ENCODE data around the gene MSL2.
"Not testable (repeated sequence)": the region's sequence is repeated elsewhere in the genome, so short reads cannot be mapped to it uniquely, and the experiment has no call there.

Gene MSL2

DNA sequence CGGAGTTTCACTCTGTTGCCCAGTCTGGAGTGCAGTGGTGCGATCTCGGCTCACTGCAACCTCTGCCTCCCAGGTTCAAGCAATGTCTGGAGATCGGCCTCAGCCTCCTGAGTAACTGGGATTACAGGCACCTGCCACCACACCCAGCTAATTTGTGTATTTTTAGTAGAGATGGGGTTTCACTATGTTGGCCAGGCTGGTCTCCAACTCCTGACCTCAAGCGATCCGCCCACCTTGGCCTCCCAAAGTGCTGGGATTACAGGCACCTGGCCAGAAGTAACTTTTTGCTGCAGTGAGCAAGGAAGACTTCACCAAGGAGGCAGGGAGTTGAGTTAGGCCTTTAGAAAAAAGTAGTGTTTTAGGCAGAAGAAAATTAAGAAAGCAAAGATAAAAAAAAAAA is 3.9 kb downstream of the MSL2 start:
- not testable (repeated sequence) for DNase-seq

DNA sequence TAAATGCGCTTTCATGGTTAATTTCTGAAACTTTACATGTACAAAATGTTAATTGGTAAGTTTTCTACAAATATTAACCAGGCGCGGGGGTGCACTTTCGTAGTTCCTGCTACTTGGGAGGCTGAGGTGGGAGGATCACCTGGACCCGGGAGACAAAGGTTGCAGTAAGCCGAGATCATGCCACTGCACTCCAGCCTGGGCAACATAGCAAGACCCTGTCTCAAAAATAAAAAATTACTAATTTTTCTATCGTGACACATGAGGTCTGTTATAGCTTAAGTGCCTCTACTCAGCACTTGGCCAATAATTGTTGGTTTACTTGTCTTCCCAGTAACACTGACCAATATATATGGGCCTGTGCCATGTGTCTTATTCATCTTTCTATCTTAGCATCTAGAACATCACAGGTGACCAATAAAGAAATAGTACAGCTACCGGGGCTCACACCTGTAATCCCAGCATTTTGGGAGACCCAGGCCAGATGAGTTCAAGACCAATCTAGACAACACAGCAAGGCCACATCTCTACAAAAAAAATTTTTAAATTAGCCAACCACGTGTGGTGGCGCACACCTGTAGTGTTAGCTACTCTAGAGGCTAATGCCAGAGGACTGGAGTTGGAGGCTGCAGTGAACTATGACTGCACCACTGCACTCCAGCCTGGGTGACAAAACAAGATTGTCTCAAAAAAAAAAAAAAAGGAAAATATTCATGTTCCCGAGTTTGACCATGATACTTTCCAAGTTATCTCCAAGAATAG is 6.1 kb downstream of the MSL2 start:
- DNase-seq: no peak

DNA sequence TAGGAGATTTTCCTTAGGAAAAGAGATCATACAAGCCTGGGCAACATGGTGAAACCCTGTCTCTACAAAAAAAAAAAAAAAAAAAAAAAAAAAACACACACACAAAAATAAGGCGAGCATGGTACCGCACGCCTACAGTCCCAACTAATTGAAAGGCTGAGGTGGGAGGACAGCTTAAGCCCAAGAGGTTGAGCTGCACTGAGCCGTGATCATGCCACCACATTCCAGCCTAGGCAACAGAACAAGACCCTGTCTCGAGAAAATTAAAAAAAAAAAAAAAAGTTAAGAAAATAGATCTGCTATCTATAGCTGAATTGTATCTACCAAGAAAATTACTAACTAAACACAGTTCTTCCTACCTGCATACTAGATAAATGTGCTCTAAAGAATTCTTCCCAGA is 7.1 kb downstream of the MSL2 start:
- DNase-seq: no peak

DNA sequence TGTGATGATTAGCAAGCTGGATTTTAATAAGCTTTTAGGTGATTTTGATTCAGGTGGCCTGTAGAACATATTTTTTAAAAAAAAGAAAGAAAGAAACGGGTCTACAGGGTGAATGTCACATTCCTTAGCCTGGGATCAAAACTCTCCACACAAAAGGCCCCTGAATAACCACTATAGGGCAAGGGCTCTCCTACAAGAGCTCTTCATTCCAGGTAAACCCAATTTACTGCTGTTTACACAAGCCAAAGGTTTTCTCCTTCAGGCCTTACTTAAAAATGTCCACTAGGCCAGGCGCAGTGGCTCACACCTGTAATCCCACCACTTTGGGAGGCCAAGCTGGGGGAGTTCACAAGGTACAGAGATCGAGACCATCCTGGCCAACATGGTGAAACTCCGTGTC is 8.3 kb downstream of the MSL2 start:
- no peak for DNase-seq

DNA sequence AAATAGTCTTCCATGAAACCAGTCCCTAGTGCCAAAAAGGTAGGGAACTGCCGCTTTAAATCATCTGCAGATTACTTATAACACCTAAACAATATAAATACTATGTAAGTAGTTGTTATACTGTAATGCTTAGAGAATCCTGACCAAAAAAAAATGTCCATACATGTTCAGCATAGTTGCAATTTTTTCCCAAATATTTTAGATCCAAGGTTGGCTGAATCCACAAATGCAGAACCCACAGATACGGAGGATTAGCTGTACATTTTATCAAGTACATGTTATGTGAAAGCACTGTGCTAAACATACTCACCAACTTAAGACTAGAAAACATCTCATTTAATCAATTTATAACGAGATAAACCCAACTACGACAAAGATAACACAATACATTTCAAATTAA is 9.3 kb downstream of the MSL2 start:
- DNase-seq: no peak

DNA sequence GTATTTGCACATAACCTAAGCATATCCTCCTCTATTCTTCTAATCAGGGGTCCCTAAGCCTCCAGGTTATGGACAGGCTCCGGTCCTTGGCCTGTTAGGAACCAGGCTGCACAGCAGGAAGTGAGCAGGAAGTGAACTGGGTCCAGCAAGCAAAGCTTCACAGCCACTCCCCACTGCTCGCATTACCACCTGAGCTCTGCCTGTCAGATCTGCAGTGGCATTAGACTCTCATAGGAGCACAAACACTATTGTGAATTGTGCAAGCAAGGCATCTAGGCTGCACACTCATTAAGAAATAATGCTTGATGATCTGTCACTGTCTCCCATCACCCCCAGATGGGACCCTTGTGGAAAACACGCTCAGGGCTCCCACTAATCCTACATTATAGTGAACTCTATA is 9.8 kb downstream of the MSL2 start:
- no peak for DNase-seq

DNA sequence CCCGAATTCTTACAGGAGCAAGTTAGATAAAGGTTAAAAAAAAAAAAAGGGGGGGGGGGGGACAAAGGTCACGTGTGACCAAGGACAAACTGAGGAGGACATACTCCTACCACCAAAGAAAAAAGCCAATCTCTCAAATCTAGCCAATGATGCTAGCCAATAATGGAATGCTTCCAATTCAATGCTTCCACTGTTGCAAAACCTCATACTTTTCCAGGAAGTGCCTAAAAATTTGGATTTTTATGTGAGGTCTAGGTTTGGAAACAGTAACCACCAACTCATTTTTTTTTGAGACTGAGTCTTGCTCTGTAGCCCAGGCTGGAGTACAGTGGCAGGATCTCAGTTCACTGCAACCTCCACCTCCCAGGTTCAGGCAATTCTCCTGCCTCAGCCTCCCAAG is 11.4 kb downstream of the MSL2 start:
- DNase-seq: no peak

DNA sequence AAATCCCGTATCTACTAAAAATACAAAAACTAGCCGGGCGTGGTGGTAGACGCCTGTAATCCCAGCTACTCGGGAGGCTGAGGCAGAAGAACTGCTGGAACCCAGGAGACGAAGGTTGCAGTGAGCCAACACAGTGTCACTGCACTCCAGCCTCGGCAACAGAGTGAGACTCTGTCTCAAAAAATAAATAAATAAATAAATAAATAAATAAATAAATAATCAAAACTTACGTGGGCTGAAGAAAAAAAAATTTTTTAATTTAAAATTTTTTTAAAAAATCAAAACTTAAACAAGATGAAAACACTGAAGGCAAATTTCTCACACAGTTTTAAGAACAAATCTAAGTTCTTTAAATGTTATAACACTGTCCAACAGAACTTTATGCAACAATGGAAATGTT is 14.4 kb downstream of the MSL2 start:
- no peak for DNase-seq

DNA sequence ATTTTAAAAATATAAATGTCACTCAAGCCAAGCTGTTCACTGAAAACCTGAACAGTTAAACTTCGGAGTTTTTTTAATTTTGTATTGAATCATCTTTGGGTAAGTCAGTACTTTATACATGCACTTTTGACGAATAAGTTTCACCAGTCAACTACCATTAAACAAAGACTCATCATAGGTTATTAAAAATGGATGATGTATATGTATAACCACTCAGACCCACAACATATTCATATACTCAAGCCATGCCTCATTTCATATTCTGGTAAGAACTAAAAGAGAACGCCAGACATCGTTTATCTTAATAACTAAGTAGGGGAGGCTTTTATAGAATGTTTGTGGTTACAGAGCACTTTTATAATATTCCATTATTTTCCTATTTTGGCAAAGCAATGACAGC is 18.3 kb downstream of the MSL2 start:
- DNase-seq: no peak

DNA sequence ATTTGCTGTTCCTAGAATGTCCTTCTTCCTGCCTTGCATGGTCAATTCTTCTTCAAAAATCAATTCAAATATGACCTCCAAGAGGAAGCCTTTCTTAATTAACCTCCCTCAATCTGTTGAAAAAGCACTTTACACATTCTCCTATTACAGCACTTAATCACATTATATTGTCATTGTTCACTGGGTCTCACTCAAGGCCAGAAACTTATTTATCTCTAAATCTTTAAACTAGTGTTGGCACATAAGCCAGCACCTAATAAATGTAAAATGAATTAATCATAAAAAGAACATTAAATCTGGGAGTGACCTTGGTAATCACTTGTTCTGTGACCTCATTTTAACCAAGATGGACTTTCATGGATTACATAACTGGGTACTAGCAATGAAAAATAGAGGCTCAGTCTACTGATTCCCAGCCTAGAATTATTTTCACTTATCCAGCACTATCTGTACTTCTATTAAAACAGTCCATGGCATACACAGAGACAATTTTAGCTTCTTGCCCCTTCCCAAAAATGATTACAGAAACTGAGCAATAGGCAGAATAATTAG is 22.1 kb downstream of the MSL2 start:
- no peak for DNase-seq

DNA sequence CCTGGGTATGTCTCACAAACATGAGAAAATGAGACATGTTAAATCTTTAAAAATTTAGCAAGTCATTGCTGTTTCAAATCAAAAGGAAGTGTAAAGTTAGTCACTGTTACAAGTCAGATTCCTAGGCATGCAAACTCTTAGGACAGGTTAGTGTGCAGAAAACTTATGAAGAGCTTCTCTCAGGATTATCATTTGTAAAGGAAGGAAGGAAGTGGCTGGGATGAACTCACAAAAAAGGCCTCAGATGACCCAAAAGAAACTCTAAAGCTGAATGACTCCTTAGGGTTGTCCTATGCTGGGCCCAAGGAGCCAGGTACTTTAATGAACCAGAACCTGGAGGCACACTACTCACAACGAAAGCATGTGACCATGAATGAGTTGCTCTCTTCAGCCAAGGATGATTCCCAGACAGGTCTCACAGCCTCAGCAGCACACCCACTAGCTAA is 25.0 kb downstream of the MSL2 start:
- DNase-seq: peak in 1 of 4 experiments; percentile 4

DNA sequence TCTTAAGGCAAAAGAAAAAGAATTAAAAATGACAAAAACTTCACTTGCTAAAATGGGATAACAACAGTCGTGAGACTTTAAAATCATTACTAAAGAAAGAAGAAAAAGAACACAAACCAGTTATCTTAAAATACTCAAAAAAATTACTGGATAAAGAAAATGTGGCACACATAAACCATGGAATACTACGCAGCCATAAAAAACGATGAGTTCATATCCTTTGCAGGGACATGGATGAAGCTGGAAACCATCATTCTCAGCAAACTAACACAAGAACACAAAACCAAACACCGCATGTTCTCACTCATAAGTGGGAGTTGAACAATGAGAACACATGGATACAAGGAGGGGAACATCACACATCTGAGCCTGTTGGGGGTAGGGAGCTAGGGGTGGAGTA is 27.9 kb downstream of the MSL2 start:
- DNase-seq: not testable (repeated sequence)

DNA sequence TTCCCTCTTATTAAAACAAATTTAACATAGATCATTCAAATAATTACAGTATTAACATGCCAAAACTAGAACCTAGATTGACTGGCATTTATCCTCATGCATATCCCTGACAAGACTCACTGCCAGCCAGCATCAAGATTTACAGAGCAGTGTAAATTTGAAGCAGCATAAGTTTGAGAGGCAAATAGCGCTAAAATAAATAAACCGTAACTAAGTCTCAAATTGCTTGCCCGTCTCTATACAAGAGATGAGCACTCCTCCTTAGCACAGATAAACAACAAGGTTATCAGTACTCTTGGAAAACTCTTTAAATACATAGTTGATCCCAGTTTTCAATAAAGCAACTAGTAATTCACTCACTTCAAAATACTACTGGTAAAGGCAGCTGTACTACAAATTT is 29.6 kb downstream of the MSL2 start:
- no peak for DNase-seq

DNA sequence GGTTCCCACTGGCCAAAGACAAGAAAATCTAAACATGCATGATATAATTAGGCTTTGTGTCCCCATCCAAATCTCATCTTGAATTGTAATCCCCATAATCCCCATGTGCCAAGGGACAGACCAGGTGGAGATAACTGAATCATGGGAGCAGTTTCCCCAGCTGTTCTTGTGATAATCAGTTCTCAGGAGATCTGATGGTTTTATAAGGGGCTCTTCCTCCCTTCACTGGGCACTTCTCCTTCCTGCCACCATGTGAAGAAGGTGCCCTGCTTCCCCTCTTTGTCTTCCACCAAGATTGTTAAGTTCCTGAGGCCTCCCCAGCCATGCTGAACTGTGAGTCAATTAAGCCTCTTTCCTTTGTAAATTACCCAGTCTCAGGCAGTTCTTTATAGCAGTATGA is 32.5 kb downstream of the MSL2 start:
- DNase-seq: not testable (repeated sequence)

DNA sequence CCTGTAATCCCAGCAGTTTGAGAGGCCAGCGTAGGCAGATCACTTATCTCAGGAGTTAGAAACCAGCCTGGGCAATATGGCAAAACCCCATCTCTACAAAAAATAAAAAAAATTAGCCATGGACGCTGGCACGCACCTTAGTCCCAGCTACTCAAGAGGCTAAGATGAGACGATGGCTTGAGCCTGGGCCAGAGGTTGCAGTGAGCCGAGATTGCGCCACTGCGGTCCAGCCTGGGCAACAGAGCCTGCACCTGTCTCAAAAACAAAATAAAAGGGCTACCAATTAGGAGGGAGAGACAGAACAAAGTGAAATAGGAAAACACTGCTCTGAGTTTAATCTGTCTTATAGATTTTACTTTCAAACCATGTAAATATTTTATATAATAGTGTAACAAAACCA is 33.8 kb downstream of the MSL2 start:
- no peak for DNase-seq

DNA sequence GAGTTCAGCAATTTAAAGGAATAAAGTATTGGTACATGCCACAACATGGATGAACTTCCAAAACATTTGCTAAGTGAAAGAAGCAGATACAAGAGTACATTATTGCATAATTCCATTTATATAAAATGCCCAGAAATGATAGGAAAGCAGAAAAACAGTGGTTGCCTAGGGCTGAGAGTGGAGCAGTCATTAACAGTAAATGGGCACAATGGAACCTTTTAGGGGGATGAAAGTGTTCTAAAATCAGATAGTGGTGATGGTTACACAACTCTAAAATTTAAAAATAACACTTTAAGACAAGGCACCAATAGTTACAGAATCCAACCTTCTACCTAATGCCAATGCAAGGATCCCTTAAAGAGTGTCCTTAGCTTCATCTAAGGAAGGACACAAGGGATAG is 34.6 kb downstream of the MSL2 start:
- DNase-seq: no peak

DNA sequence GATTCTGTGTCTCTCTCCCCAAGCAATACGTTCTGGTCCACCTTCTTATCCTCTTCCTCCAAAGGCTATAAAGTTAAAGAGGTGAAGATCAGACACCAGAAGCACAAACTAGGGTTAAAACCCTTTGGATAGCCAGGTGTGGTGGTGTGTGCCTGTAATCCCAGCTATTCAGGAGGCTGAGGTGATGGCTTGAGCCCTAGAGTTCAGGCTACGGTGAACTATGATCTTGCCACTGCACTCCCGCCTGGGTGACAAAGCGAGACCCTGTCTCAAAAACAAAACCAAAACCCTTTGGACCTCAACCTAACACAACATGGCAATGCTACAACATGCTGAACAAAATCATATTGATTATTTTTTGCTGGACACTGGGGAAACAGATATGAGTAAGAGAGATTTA is 43.2 kb downstream of the MSL2 start:
- no peak for DNase-seq

DNA sequence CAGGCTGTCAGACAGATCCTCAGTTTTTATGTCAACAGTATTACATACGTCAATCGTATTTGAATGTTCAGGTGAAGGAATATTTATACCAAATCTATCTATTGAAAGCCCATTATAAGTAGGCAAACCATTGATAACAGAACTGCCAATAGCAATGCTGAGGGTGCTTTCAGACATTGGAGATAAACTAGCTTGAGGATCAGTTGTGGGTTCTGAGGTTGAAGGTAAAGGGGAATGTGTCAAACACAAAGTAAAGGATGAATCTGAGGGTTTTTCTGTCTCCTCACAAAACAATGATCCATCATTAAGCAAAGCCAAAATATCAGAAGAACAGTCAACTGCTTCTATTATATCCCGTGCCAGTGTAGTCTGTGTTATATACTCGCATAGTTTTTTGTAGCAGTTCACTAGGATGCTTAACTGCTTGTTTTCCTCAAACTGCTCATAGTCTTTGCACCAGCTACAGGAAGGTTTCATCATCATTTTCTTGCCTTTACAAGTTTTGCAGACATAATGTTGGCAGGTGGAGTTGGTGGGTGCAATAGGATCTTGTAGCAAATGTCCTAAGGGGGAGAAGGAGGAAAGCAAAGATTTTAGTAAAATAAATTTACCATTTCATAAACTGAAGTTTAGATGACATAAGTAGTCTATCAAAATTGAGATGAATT is 43.8 kb downstream of the MSL2 start:
- no peak for DNase-seq

DNA sequence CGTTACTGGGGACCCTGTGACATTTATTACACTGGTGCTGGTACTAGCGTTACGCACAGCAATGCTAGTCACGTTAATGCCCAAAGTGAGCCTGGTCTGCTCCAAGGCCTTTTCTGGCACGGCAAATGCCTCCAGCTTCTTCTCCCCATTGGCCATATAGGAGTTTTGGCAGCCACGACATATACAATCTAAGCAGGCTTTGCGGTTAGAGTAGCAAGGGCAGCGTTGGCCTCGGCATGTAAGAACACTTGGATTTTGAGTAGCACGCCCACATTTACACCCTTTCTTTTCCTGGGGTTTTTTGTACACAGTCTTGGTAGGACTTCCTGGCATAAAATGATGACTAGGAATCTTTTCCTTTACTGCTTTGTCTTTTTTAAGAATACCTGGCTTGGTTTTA is 44.9 kb downstream of the MSL2 start:
- no peak for DNase-seq

DNA sequence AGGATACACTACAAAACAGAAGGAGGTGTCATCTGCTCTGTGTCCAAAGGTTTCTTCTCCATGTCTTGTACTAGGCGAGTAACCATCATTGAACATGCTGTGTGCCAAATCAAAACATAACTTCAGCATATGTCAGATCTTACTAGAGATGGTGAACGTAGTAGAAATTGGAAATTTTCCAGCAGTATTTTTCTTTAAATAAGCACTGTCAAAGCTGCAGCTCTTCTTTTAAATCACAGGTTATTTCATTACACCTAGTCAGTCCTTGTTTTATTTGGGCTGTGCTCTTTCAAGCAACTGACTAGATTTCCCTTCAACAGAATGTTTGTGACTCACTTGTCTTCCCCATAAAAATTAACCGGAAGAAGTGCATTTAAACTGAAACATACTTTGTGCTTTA is 46.5 kb downstream of the MSL2 start:
- no peak for DNase-seq

DNA sequence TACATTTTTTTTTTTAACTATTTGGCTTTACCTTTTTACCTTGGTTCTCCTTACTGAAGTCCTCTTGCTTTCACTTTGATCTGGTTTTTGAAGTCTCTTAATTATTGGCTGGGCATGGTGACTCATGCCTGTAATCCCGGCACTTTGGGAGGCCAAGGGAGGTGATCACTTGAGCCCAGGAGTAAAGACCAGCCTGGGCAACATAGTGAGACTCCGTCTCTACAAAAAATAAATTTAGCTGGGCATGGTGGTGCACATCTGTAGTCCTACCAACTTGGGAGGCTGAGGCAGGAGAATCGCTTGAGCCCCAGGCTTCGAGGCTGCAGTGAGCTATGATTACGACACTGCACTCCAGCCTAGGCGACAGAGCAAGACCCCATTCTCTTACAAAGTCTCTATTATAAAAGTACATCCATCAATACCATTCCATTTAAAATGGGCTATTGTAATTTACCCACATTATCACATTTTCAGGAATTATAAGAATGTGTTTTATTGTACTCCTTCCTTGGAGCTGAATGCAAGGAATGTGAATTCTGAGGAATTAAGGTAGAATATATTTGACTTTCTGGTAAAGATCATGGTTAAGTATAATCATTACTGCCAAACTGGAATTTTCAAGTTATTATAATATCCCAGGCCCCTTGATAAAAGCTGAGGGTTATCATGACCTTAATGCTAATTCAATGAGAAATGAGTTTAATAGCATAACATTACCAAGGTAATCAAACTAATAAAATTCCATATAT is 49.0 kb downstream of the MSL2 start:
- no peak for DNase-seq

DNA sequence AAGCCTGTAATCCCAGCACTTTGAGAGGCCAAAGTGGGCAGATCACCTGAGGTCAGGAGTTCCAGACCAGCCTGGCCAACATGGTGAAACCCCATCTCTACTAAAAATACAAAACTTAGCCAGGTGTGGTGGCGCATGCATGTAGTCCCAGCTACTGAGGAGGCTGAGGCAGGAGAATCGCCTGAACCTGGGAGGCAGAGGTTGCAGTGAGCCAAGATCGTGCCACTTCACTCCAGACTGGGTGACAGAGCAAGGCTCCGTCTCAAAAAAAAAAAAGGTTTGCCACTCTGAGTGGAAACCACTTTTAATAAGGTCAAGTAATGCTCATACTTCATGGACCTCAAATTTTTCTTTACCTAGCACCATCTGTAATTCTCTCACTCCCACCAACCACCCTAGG is 51.7 kb downstream of the MSL2 start:
- not testable (repeated sequence) for DNase-seq

DNA sequence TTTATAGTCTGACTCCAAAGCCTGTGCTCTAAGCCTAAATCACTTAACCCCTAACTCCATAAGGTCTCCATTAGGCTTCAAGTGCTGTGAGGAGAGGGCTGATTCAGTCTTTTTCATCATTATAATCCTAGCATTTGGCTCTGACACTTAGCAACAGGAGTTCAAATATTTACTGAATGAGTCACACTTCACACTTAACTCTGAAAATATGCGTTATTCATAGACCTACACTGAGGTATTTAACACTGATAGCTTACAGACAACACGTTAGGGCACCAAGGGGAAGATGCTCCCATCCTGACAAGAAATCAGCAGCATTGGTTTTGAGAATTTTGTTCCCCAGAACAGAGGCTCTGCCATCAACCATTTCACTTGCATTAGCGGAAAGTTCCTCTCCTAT is 53.5 kb downstream of the MSL2 start:
- DNase-seq: no peak

DNA sequence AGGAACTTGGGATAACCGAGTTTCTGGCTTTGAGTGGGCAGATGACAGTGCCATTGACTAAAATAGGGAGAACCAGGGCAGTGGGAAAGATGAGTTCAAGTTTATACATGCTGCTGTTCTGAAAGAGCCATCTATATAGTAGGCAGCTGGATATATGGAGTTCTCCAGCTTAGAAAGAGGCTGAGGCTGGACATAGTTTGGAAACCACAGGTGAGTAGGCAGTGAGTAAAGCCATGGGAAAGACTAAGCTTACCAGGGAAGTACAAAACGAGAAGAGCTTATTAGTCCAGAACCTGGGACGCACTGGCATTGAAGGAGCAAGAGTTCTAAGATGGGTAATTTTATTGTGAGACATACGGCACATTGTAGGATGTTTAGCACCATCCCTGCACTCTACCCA is 54.2 kb downstream of the MSL2 start:
- no peak for DNase-seq
